ENCODE results near the gene NPC1L1.

NPC1L1 gene

GRCh38 chr7:44486001-44486400 is 55.1 kb downstream of the NPC1L1 start:
- no peaks in the 10 kb centered on the region for H3K27me3 ChIP-seq (ENCODE audit: insufficient read depth, insufficient read length)
- no peak overlapping the region for H3K9ac ChIP-seq (ENCODE audit: insufficient read length, low read depth)
- TF ChIP-seq ZNF274 (IDR thresholded peaks at IDR 0.05; ENCODE audit: low read depth, low read length) (no peak), YY1 (IDR thresholded peaks at IDR 0.05; ENCODE audit: insufficient read depth, insufficient read length) (no peak), SUZ12 (IDR thresholded peaks at IDR 0.05; ENCODE audit: extremely low read depth, insufficient read depth, insufficient read length) (no peak)
- H3K4me3 ChIP-seq (ENCODE audit: insufficient read length, low read depth): no peak overlapping the region
- peaks cover 70% of the 10 kb centered on the region for H3K36me3 ChIP-seq (ENCODE audit: insufficient read depth, insufficient read length, low read length)
- H3K4me1 ChIP-seq (ENCODE audit: insufficient read depth, insufficient read length): no peaks in the 10 kb centered on the region
- H3K9me3 ChIP-seq (ENCODE audit: insufficient read depth, low read length): no peaks in the 10 kb centered on the region; the same call in 1 of the 2 replicates
- no peak for DNase-seq (ENCODE audit: low read depth, low spot score)

GRCh38 chr7:44484482-44485313 is 56.4 kb downstream of the NPC1L1 start:
- Histone ChIP-seq H3K27me3 (ENCODE audit: insufficient read depth, insufficient read length) (no peaks in the 10 kb centered on the region), H3K4me1 (ENCODE audit: insufficient read depth, insufficient read length) (no peaks in the 10 kb centered on the region), H3K36me3 (ENCODE audit: insufficient read depth, insufficient read length, low read length) (peaks cover 82% of the 10 kb centered on the region), H3K9ac (ENCODE audit: insufficient read length, low read depth) (no peak overlapping the region), H3K9me3 (ENCODE audit: insufficient read depth, low read length) (no peaks in the 10 kb centered on the region; the same call in 1 of the 2 replicates), H3K4me3 (ENCODE audit: insufficient read length, low read depth) (no peak overlapping the region)
- TF ChIP-seq ZNF274 (IDR thresholded peaks at IDR 0.05; ENCODE audit: low read depth, low read length) (no peak), YY1 (IDR thresholded peaks at IDR 0.05; ENCODE audit: insufficient read depth, insufficient read length) (no peak), SUZ12 (IDR thresholded peaks at IDR 0.05; ENCODE audit: extremely low read depth, insufficient read depth, insufficient read length) (no peak)
- no peak for DNase-seq (ENCODE audit: low read depth, low spot score)

DNA sequence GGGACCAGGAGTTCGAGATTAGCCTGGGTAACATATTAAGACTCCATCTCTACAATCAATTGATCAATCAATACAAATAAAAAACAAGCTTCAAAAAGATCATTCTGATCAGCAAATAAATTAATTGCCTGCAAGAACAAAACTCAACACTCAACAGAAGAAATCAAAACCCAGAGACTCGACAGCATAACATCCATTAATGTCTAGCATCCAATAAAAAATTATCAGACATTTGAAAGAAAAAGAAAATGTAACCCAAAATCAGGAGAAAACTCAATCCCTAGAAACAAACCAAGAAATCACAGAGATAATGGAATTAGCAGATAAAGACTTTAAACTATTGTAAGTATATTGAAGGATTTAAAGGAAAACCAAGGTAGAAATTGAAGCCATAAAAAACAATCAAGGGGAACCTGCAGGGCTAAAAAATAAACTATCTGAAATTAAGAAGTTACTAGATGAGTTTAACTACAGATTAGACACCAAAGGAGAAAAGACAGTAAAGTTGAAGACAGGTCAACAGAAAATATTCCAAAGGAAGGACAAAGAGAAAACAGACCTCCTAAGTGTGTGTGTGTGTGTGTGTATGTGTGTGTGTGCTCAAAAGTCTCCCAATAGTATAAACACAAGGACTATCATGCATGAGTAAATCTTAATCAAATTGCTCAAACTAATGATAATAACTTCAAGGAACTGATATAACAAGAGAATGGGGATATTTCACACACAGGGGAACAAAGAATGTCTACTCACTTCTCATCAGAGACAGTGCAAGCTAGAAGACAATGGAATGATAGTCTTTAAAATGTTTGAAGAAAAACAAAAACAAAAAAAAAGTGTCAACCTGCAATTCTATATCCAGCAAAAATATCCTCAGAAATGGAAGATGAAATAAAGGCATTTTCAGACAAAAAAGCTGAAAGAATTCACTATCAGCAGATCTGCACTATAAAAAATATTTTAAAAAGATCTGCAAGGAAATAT is 58.3 kb downstream of the NPC1L1 start:
- no peak for DNase-seq (ENCODE audit: low read depth, low spot score)
- Histone ChIP-seq H3K4me3 (ENCODE audit: insufficient read length, low read depth) (no peak overlapping the region), H3K9ac (ENCODE audit: insufficient read length, low read depth) (no peak overlapping the region), H3K9me3 (ENCODE audit: insufficient read depth, low read length) (no peaks in the 10 kb centered on the region; the same call in 1 of the 2 replicates), H3K27me3 (ENCODE audit: insufficient read depth, insufficient read length) (no peaks in the 10 kb centered on the region), H3K4me1 (ENCODE audit: insufficient read depth, insufficient read length) (no peaks in the 10 kb centered on the region), H3K36me3 (ENCODE audit: insufficient read depth, insufficient read length, low read length) (peaks cover 89% of the 10 kb centered on the region)
- TF ChIP-seq YY1 (IDR thresholded peaks at IDR 0.05; ENCODE audit: insufficient read depth, insufficient read length) (no peak), ZNF274 (IDR thresholded peaks at IDR 0.05; ENCODE audit: low read depth, low read length) (no peak), SUZ12 (IDR thresholded peaks at IDR 0.05; ENCODE audit: extremely low read depth, insufficient read depth, insufficient read length) (no peak)

DNA sequence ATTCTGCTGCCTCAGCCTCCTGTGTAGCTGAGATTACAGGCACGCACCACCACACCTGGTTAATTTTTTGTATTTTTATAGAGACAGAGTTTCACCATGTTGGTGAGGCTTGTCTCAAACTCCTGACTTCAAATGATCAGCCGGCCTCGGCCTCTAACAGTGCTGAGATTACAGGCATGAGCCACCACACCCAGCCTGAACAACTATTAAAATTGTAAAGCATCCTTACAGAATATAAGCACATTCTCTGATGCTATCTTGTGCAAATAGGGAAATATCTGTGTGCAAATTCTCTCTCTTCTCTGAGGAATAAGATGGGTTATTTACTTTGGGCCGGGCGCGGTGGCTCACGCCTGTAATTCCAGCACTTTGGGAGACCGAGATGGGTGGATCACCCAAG is 63.2 kb downstream of the NPC1L1 start:
- Histone ChIP-seq H3K36me3 (ENCODE audit: insufficient read depth, insufficient read length, low read length) (peaks cover 93% of the 10 kb centered on the region), H3K9ac (ENCODE audit: insufficient read length, low read depth) (no peak overlapping the region), H3K4me1 (ENCODE audit: insufficient read depth, insufficient read length) (no peaks in the 10 kb centered on the region), H3K4me3 (ENCODE audit: insufficient read length, low read depth) (no peak overlapping the region), H3K9me3 (ENCODE audit: insufficient read depth, low read length) (no peaks in the 10 kb centered on the region; the same call in 1 of the 2 replicates), H3K27me3 (ENCODE audit: insufficient read depth, insufficient read length) (no peaks in the 10 kb centered on the region)
- DNase-seq (ENCODE audit: low read depth, low spot score): no peak
- TF ChIP-seq SUZ12 (IDR thresholded peaks at IDR 0.05; ENCODE audit: extremely low read depth, insufficient read depth, insufficient read length) (no peak), YY1 (IDR thresholded peaks at IDR 0.05; ENCODE audit: insufficient read depth, insufficient read length) (no peak), ZNF274 (IDR thresholded peaks at IDR 0.05; ENCODE audit: low read depth, low read length) (no peak)

GRCh38 chr7:44477063-44477830 is 63.9 kb downstream of the NPC1L1 start:
- Histone ChIP-seq H3K36me3 (ENCODE audit: insufficient read depth, insufficient read length, low read length) (peaks cover 92% of the 10 kb centered on the region), H3K27me3 (ENCODE audit: insufficient read depth, insufficient read length) (no peaks in the 10 kb centered on the region), H3K4me1 (ENCODE audit: insufficient read depth, insufficient read length) (no peaks in the 10 kb centered on the region), H3K9me3 (ENCODE audit: insufficient read depth, low read length) (no peaks in the 10 kb centered on the region), H3K9ac (ENCODE audit: insufficient read length, low read depth) (no peak overlapping the region), H3K4me3 (ENCODE audit: insufficient read length, low read depth) (no peak overlapping the region)
- TF ChIP-seq YY1 (IDR thresholded peaks at IDR 0.05; ENCODE audit: insufficient read depth, insufficient read length) (no peak), ZNF274 (IDR thresholded peaks at IDR 0.05; ENCODE audit: low read depth, low read length) (no peak), SUZ12 (IDR thresholded peaks at IDR 0.05; ENCODE audit: extremely low read depth, insufficient read depth, insufficient read length) (no peak)
- peak; percentile 80 for DNase-seq (ENCODE audit: low read depth, low spot score)

DNA sequence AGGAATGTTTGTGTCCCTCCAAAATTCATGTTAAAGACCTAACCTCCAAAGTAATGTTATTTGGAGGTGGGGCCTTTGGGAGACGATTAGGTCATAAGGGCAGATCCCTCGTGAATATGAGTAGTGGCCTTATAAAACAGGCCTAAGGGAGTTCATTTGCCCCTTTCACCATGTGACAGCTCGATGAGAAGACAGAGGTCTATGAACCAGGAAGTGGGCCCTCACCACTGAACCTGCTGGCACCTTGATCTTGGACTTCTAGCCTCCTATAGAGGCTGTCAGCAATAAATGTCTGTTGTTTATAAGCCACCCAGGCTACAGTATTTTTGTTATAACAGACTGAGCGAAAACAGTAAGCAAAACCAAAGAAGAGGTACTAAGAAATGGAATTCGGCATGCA is 64.8 kb downstream of the NPC1L1 start:
- Histone ChIP-seq H3K27me3 (ENCODE audit: insufficient read depth, insufficient read length) (no peaks in the 10 kb centered on the region), H3K4me3 (ENCODE audit: insufficient read length, low read depth) (no peak overlapping the region), H3K36me3 (ENCODE audit: insufficient read depth, insufficient read length, low read length) (peaks cover 92% of the 10 kb centered on the region), H3K9me3 (ENCODE audit: insufficient read depth, low read length) (no peaks in the 10 kb centered on the region), H3K4me1 (ENCODE audit: insufficient read depth, insufficient read length) (no peaks in the 10 kb centered on the region), H3K9ac (ENCODE audit: insufficient read length, low read depth) (no peak overlapping the region)
- TF ChIP-seq YY1 (IDR thresholded peaks at IDR 0.05; ENCODE audit: insufficient read depth, insufficient read length) (no peak), ZNF274 (IDR thresholded peaks at IDR 0.05; ENCODE audit: low read depth, low read length) (no peak), SUZ12 (IDR thresholded peaks at IDR 0.05; ENCODE audit: extremely low read depth, insufficient read depth, insufficient read length) (no peak)
- no peak for DNase-seq (ENCODE audit: low read depth, low spot score)
